Transverse colon (tissue), 4 donors: Measurements from ENCODE around the gene SETD1B. TPM values are rescaled to one million over a fixed set of nuclear protein-coding genes. Genes with fewer than 3 reads are reported as not detected.

Experiments used
- DNase-seq: peaks from one replicate; pipeline ENCODE4 v3.0.0-alpha.2; 2019
- H3K27ac ChIP-seq, 4 donors: fragments of 200-600 bp; sonication (generic); 2 replicates each; pipeline ENCODE4 v1.5.1; 2016 to 2018; ENCODE audit warnings: inconsistent platforms in 4 of 4
- H3K27me3 ChIP-seq: fragments of 200-600 bp; sonication (generic); 2 replicates; pipeline ENCODE4 v1.5.1; 2017; ENCODE audit warnings: inconsistent platforms
- H3K36me3 ChIP-seq, 4 donors: fragments of 200-600 bp; sonication (generic); 2 replicates each; pipeline ENCODE4 v1.5.1; 2017 to 2019; ENCODE audit warnings: inconsistent platforms in 4 of 4
- H3K4me1 ChIP-seq, 4 donors: fragments of 200-600 bp; sonication (generic); 2 replicates each; pipeline ENCODE4 v1.5.1; 2017 to 2020; ENCODE audit warnings: inconsistent platforms in 4 of 4
- H3K4me3 ChIP-seq, 4 donors: fragments of 200-600 bp; sonication (generic); 1 replicate in 1 of 4; 2 replicates in 3 of 4; pipeline versions ENCODE4 v1.5.1 to v1.6.1; 2017 to 2019; ENCODE audit warnings: inconsistent platforms in 4 of 4
- H3K9me3 ChIP-seq, 2 donors: fragments of 200-600 bp; sonication (generic); 2 replicates each; pipeline ENCODE4 v1.5.1; 2017 to 2019; ENCODE audit warnings: inconsistent platforms in 2 of 2
- CTCF ChIP-seq, 5 experiments: fragments of 200-600 bp in 3 of 5; fragments of 450-650 bp in 2 of 5; sonication (generic) in 3 of 5; IDR thresholded peaks; 1 replicate in 2 of 5; 2 replicates in 3 of 5; pipeline ENCODE4 v1.5.1; 2016 to 2017; ENCODE audit warnings: antibody characterized with exemption in 5 of 5, inconsistent platforms in 3 of 5, mild to moderate bottlenecking in 2 of 5, moderate library complexity in 1 of 5
- EP300 ChIP-seq: sonication (generic); formaldehyde crosslinking; IDR thresholded peaks from one replicate; pipeline ENCODE4 v1.6.1; 2017; ENCODE audit warnings: antibody characterized with exemption, low read depth
- POLR2A ChIP-seq: fragments of 450-650 bp; IDR thresholded peaks from one replicate; pipeline ENCODE4 v1.6.1; 2016; ENCODE audit warnings: antibody characterized with exemption, mild to moderate bottlenecking, moderate library complexity
- POLR2AphosphoS5 ChIP-seq, 3 donors: sonication (generic); formaldehyde crosslinking; IDR thresholded peaks; one replicate each; pipeline ENCODE4 v1.6.1; 2016; ENCODE audit warnings: antibody characterized with exemption in 3 of 3
- WGBS, 2 donors: methylation state at CpG; one replicate each; pipeline ENCODE4 v1.1.5; 2018; ENCODE audit warnings: low coverage in 1 of 2; 5-methylcytosine and 5-hydroxymethylcytosine counted together
- in situ Hi-C, 4 donors: fragments of 200-750 bp; cut with MboI; loops; one replicate each; pipeline versions ENCODE4 v1.15.0 to v1.15.1; 2017; ENCODE audit warnings: low sequenced_read_pairs in 3 of 4, low pct_ligation_motif_present in 1 of 4, low pct_unique_long_range_greater_than_20kb in 1 of 4
- intact Hi-C: fragments of 100-400 bp; cut with DNase I; formaldehyde crosslinking; loops from one replicate; pipeline ENCODE4 v1.15.1; 2023; ENCODE audit warnings: low total_unique reads
- total RNA-seq, 4 donors: library from RNA; depleted of rRNA; stranded (reverse); fragments of >200 nt; gene quantifications; one replicate each; pipeline ENCODE4 v1.1.0, GENCODE V29; 2016

The SETD1B gene
- total RNA-seq, 4 donors from 2014 or later, result 13.4 to 39.6 (median 15.2) TPM

GRCh38 chr12:121783766-121784165 lies 20.0 kb upstream of the SETD1B start:
- DNase-seq, result peak; percentile 15
- no peak overlapping the region for H3K4me3 ChIP-seq
- 45 to 50% methylated on average over 2 to 6 of the region's 6 CpGs for WGBS, 2 donors
- H3K9me3 ChIP-seq, result no peaks in the 10 kb centered on the region
- no peaks in the 10 kb centered on the region for H3K27me3 ChIP-seq
- in situ Hi-C loops, result no loop called here
- H3K4me1 ChIP-seq, result peaks cover 5 to 56% (median 12%) of the 10 kb centered on the region in 4 donors
- TF ChIP-seq POLR2A, result no peak
- TF ChIP-seq CTCF (IDR thresholded peaks at IDR 0.05), result no peak
- peak in 1 of 3 donors; percentile 26 for TF ChIP-seq POLR2AphosphoS5 (IDR thresholded peaks at IDR 0.05)
- no peak for TF ChIP-seq EP300
- H3K36me3 ChIP-seq, result no peaks in the 10 kb centered on the region
- peak overlapping the region in 1 of 4 donors; percentile 23 for H3K27ac ChIP-seq
- intact Hi-C loops, result no loop called here

- no peak overlapping the region for H3K4me3 ChIP-seq
- peaks cover 5 to 58% (median 12%) of the 10 kb centered on the region in 4 donors for H3K4me1 ChIP-seq
- TF ChIP-seq POLR2A (no peak), POLR2AphosphoS5 (IDR thresholded peaks at IDR 0.05) (peak in 1 of 3 donors; percentile 11)
- no peaks in the 10 kb centered on the region for H3K27me3 ChIP-seq
- in situ Hi-C loops (no loop called here), intact Hi-C loops (no loop called here)
- H3K9me3 ChIP-seq, result no peaks in the 10 kb centered on the region
- WGBS, 2 donors, result 31 to 41% methylated on average over 3 to 6 of the region's 6 CpGs
- no peak for DNase-seq
- no peaks in the 10 kb centered on the region for H3K36me3 ChIP-seq
- peak overlapping the region in 2 of 4 donors; percentile 0 to 23 for H3K27ac ChIP-seq
These were observed 19.3 kb upstream of the SETD1B start for GRCh38 chr12:121784460-121784859.

- Histone ChIP-seq H3K27me3 (no peaks in the 10 kb centered on the region), H3K36me3 (no peaks in the 10 kb centered on the region), H3K27ac (peak overlapping the region; percentile 18 to 100 (median 88)), H3K4me3 (no peak overlapping the region), H3K9me3 (no peaks in the 10 kb centered on the region), H3K4me1 (peaks cover 3 to 71% (median 12%) of the 10 kb centered on the region in 4 donors)
- 38% methylated on average over 6 of the region's 6 CpGs; no CpG with 5 or more reads in 1 of the 2 donors for WGBS, 2 donors
- TF ChIP-seq EP300, result no peak
- no peak for TF ChIP-seq CTCF (IDR thresholded peaks at IDR 0.05)
- TF ChIP-seq POLR2AphosphoS5 (IDR thresholded peaks at IDR 0.05), result peak in 1 of 3 donors; percentile 82
- TF ChIP-seq POLR2A, result peak; percentile 61
- intact Hi-C loops (no loop called here), in situ Hi-C loops (no loop called here)
- peak; percentile 88 for DNase-seq
These were observed 17.4 kb upstream of the SETD1B start for GRCh38 chr12:121786440-121786825.

GRCh38 chr12:121787063-121788025 lies 16.5 kb upstream of the SETD1B start:
- Histone ChIP-seq H3K27ac (peak overlapping the region; percentile 69 to 100 (median 88)), H3K27me3 (no peaks in the 10 kb centered on the region), H3K9me3 (no peaks in the 10 kb centered on the region), H3K4me3 (no peak overlapping the region), H3K36me3 (no peaks in the 10 kb centered on the region), H3K4me1 (peaks cover 0 to 70% (median 15%) of the 10 kb centered on the region in 4 donors)
- in situ Hi-C loops, result no loop called here
- intact Hi-C loops, result no loop called here
- WGBS, 2 donors, result 59 to 74% methylated on average over 3 to 17 of the region's 17 CpGs
- peak; percentile 59 for DNase-seq
- TF ChIP-seq POLR2A (no peak), CTCF (IDR thresholded peaks at IDR 0.05) (no peak), POLR2AphosphoS5 (IDR thresholded peaks at IDR 0.05) (no peak), EP300 (no peak)
